Measurements from ENCODE around the gene TNFRSF1A. TPM values are rescaled to one million over a fixed set of nuclear protein-coding genes. Genes with fewer than 3 reads are reported as not detected.

Gene TNFRSF1A
- polyA plus RNA-seq, 2 of the 4 experiments (the other 2 are of a cell fraction): 416 to 460 TPM

- TF ChIP-seq SMC3 (IDR thresholded peaks at IDR 0.05) (peak; percentile 74), HOXA7 (CRISPR knock-in tag; IDR thresholded peaks at IDR 0.05) (peak; percentile 84; the same call in 1 of the 2 replicates), PBX3 (IDR thresholded peaks at IDR 0.05) (no peak; the same call in 1 of the 2 replicates), ZC3H11A (IDR thresholded peaks at IDR 0.05) (no peak), POLR2AphosphoS2 (conservative IDR thresholded peaks at IDR 0.05; ENCODE audit: low read length) (0 out of 2 replicates have a peak, but pooled peaks have one; percentile 49), EHMT2 (IDR thresholded peaks at IDR 0.05; ENCODE audit: low read depth) (no peak), JUNB (IDR thresholded peaks at IDR 0.05) (peak; percentile 54; the same call in 1 of the 2 replicates), ATOH8 (CRISPR knock-in tag; IDR thresholded peaks at IDR 0.05; ENCODE audit: low read depth) (no peak), EP300 (IDR thresholded peaks at IDR 0.05) (no peak), NFE2L2 (conservative IDR thresholded peaks at IDR 0.05; ENCODE audit: low read length) (no peak), CBX2 (IDR thresholded peaks at IDR 0.05; ENCODE audit: borderline replicate concordance, low read depth) (no peak), RCOR1 (IDR thresholded peaks at IDR 0.05; ENCODE audit: low read depth, low read length) (no peak), POLR2A (IDR thresholded peaks at IDR 0.05; ENCODE audit: low read length) (no peak), RARB (CRISPR knock-in tag; IDR thresholded peaks at IDR 0.05) (no peak), REST (IDR thresholded peaks at IDR 0.05) (no peak), RFX5 (IDR thresholded peaks at IDR 0.05) (no peak), TP53 (CRISPR knock-in tag; IDR thresholded peaks at IDR 0.05) (peak; percentile 72; the same call in 1 of the 2 replicates), ZFP36 (IDR thresholded peaks at IDR 0.05; ENCODE audit: borderline replicate concordance, partially characterized antibody) (no peak), E2F6 (IDR thresholded peaks at IDR 0.05; ENCODE audit: borderline replicate concordance, low read depth) (no peak), HES2 (IDR thresholded peaks at IDR 0.05) (no peak), MAFK (IDR thresholded peaks at IDR 0.05; ENCODE audit: partially characterized antibody) (peak; percentile 97), HDAC2 (IDR thresholded peaks at IDR 0.05) (no peak)
Measured at GRCh38 chr12:6323340-6323994, 18.4 kb downstream of the TNFRSF1A start (continued).

- no peak for FAIRE-seq
- POLR2A ChIA-PET: interaction anchor here (0.8 to 1.6 kb wide), 8 partner anchors 10 to 215 kb away, joined by 3 to 12 read pairs (median 6); partner anchors contain the start of genes LTBR and VAMP1
- TF ChIP-seq HOXA7 (CRISPR knock-in tag; IDR thresholded peaks at IDR 0.05) (peak; percentile 83; the same call in 1 of the 2 replicates), TFCP2L1 (CRISPR knock-in tag; IDR thresholded peaks at IDR 0.05) (0 out of 2 replicates have a peak, but pooled peaks have one; percentile 13), PBX3 (IDR thresholded peaks at IDR 0.05) (no peak), KDM1A (IDR thresholded peaks at IDR 0.05; ENCODE audit: low read depth) (no peak)
- peak overlapping the region; percentile 64 for H3K4me2 ChIP-seq
- no peak for DNase-seq (ENCODE audit: low read depth in 1 of 2, low spot score in 1 of 2)
- peak overlapping the region; percentile 81 to 95 for H3K27ac ChIP-seq
- H3K4me1 ChIP-seq: peaks cover 93% of the 10 kb centered on the region
- no peak overlapping the region for H3K4me3 ChIP-seq
- H3K9me3 ChIP-seq: no peaks in the 10 kb centered on the region
- WGBS (ENCODE audit: missing lambda C conversion rate): 61% methylated on average over 2 of the region's 2 CpGs
- CTCF ChIA-PET: interaction anchor here (0.5 to 4.5 kb wide), 46 partner anchors 9 to 546 kb away, joined by 3 to 56 read pairs (median 4); partner anchors contain the start of genes LTBR, TNFRSF1A and VAMP1
- ATAC-seq: no peak
Measured at GRCh38 chr12:6322969-6323339, 18.9 kb downstream of the TNFRSF1A start.
